ENCODE data around the gene TBC1D4.

DNA sequence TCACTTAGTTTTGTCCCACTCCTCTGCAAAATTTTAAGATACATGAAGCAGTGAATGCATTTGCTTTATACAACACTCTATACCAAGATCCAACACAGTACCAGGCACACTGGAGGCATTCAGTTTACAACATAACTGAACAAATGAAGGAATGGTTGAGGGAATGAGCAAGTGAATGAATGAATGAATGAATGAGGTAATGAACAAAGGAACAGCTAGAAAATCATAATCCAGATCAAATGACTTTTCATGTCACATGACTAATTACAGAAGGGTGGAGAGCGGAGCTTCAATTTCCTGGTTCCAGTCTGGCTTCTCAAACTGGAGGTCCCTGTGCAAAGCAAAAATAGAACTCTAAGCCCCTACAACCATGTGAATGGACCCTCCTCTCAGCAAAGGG is 16.7 kb downstream of the TBC1D4 start:
- TF ChIP-seq, protein P1, sequence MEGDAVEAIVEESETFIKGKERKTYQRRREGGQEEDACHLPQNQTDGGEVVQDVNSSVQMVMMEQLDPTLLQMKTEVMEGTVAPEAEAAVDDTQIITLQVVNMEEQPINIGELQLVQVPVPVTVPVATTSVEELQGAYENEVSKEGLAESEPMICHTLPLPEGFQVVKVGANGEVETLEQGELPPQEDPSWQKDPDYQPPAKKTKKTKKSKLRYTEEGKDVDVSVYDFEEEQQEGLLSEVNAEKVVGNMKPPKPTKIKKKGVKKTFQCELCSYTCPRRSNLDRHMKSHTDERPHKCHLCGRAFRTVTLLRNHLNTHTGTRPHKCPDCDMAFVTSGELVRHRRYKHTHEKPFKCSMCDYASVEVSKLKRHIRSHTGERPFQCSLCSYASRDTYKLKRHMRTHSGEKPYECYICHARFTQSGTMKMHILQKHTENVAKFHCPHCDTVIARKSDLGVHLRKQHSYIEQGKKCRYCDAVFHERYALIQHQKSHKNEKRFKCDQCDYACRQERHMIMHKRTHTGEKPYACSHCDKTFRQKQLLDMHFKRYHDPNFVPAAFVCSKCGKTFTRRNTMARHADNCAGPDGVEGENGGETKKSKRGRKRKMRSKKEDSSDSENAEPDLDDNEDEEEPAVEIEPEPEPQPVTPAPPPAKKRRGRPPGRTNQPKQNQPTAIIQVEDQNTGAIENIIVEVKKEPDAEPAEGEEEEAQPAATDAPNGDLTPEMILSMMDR (IDR thresholded peaks at IDR 0.05): no peak
- no peak for TF ChIP-seq POLR2A (IDR thresholded peaks at IDR 0.05)
